ENCODE measurements around the gene ARID1A. TPM values are rescaled to one million over a fixed set of nuclear protein-coding genes. Genes with fewer than 3 reads are reported as not detected.

ARID1A gene
- total and polyA plus RNA-seq, 9 of the 15 experiments (the other 6 are each of a cell fraction or from before 2014, with no cell fraction given) = 8.3 to 88.3 (median 22.5) TPM

DNA sequence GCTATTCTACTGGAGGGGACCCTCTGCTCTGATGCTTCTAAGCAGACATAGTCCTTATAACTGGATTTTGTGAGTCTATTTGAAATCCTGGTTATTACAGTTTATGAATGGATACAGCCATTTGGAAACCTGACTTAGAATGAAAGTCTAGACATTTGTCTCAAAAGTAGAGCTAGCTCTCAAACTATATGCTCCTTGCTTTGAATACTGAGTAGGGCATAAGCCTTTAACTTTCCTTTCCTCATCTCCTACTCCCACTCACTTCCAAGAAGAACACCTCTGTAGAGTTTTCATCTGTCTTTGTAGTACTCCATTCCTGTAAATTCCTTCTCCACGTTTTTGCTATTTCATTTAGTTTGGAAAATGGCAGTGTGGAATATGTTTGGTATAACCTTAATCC, 9.0 kb upstream of the ARID1A start (continued):
- TF ChIP-seq, protein P1, sequence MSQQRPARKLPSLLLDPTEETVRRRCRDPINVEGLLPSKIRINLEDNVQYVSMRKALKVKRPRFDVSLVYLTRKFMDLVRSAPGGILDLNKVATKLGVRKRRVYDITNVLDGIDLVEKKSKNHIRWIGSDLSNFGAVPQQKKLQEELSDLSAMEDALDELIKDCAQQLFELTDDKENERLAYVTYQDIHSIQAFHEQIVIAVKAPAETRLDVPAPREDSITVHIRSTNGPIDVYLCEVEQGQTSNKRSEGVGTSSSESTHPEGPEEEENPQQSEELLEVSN (IDR thresholded peaks at IDR 0.05; ENCODE audit: borderline replicate concordance in 1 of 2, extremely low read depth in 1 of 2, insufficient read depth in 1 of 2, insufficient read length in 1 of 2, low read depth in 1 of 2, low read length in 1 of 2, poor library complexity in 1 of 2, severe bottlenecking in 1 of 2) = no peak
- TF ChIP-seq ERF (CRISPR knock-in tag; IDR thresholded peaks at IDR 0.05) = no peak
- 0 out of 2 replicates have a peak, but pooled peaks have one; percentile 33 for TF ChIP-seq ILK (tag; IDR thresholded peaks at IDR 0.05; ENCODE audit: borderline replicate concordance, low read depth)
- TF ChIP-seq, protein P2, sequence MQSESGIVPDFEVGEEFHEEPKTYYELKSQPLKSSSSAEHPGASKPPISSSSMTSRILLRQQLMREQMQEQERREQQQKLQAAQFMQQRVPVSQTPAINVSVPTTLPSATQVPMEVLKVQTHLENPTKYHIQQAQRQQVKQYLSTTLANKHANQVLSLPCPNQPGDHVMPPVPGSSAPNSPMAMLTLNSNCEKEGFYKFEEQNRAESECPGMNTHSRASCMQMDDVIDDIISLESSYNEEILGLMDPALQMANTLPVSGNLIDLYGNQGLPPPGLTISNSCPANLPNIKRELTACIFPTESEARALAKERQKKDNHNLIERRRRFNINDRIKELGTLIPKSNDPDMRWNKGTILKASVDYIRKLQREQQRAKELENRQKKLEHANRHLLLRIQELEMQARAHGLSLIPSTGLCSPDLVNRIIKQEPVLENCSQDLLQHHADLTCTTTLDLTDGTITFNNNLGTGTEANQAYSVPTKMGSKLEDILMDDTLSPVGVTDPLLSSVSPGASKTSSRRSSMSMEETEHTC (IDR thresholded peaks at IDR 0.05) = no peak
- no peak for TF ChIP-seq ZNF444 (CRISPR knock-in tag; IDR thresholded peaks at IDR 0.05)
- TF ChIP-seq, protein P3, sequence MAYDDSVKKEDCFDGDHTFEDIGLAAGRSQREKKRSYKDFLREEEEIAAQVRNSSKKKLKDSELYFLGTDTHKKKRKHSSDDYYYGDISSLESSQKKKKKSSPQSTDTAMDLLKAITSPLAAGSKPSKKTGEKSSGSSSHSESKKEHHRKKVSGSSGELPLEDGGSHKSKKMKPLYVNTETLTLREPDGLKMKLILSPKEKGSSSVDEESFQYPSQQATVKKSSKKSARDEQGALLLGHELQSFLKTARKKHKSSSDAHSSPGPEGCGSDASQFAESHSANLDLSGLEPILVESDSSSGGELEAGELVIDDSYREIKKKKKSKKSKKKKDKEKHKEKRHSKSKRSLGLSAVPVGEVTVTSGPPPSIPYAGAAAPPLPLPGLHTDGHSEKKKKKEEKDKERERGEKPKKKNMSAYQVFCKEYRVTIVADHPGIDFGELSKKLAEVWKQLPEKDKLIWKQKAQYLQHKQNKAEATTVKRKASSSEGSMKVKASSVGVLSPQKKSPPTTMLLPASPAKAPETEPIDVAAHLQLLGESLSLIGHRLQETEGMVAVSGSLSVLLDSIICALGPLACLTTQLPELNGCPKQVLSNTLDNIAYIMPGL (CRISPR knock-in tag; IDR thresholded peaks at IDR 0.05) = no peak
- TF ChIP-seq RAD21 (CRISPR knock-in tag; conservative IDR thresholded peaks at IDR 0.05 in 1 of 2, IDR thresholded peaks at IDR 0.05 in 1 of 2) = peak in 1 of 2 experiments; percentile 25; a peak in 2 of 4 replicates
- TF ChIP-seq HDGF (IDR thresholded peaks at IDR 0.05) = no peak
- TF ChIP-seq ZNF384 (IDR thresholded peaks at IDR 0.05; ENCODE audit: low read depth, low read length) = no peak
- peak; percentile 63 for TF ChIP-seq ZEB2 (IDR thresholded peaks at IDR 0.05)
- TF ChIP-seq, protein P4, sequence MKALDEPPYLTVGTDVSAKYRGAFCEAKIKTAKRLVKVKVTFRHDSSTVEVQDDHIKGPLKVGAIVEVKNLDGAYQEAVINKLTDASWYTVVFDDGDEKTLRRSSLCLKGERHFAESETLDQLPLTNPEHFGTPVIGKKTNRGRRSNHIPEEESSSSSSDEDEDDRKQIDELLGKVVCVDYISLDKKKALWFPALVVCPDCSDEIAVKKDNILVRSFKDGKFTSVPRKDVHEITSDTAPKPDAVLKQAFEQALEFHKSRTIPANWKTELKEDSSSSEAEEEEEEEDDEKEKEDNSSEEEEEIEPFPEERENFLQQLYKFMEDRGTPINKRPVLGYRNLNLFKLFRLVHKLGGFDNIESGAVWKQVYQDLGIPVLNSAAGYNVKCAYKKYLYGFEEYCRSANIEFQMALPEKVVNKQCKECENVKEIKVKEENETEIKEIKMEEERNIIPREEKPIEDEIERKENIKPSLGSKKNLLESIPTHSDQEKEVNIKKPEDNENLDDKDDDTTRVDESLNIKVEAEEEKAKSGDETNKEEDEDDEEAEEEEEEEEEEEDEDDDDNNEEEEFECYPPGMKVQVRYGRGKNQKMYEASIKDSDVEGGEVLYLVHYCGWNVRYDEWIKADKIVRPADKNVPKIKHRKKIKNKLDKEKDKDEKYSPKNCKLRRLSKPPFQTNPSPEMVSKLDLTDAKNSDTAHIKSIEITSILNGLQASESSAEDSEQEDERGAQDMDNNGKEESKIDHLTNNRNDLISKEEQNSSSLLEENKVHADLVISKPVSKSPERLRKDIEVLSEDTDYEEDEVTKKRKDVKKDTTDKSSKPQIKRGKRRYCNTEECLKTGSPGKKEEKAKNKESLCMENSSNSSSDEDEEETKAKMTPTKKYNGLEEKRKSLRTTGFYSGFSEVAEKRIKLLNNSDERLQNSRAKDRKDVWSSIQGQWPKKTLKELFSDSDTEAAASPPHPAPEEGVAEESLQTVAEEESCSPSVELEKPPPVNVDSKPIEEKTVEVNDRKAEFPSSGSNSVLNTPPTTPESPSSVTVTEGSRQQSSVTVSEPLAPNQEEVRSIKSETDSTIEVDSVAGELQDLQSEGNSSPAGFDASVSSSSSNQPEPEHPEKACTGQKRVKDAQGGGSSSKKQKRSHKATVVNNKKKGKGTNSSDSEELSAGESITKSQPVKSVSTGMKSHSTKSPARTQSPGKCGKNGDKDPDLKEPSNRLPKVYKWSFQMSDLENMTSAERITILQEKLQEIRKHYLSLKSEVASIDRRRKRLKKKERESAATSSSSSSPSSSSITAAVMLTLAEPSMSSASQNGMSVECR (CRISPR knock-in tag; IDR thresholded peaks at IDR 0.05) = no peak
- no peak for TF ChIP-seq HSF4 (CRISPR knock-in tag; IDR thresholded peaks at IDR 0.05; ENCODE audit: borderline replicate concordance)
- no peak for TF ChIP-seq ZBED1 (IDR thresholded peaks at IDR 0.05)
- no peak for TF ChIP-seq ZBTB17 (CRISPR knock-in tag; IDR thresholded peaks at IDR 0.05)
- TF ChIP-seq FOS (IDR thresholded peaks at IDR 0.05; ENCODE audit: extremely low read depth, insufficient read length) = no peak
- peak; percentile 61 for TF ChIP-seq DPF2 (IDR thresholded peaks at IDR 0.05)
- no peak for TF ChIP-seq CREM (IDR thresholded peaks at IDR 0.05; ENCODE audit: low read depth)
- peak; percentile 63; the same call in 1 of the 2 replicates for TF ChIP-seq EP300 (IDR thresholded peaks at IDR 0.05; ENCODE audit: low read length)
- TF ChIP-seq, protein P5, sequence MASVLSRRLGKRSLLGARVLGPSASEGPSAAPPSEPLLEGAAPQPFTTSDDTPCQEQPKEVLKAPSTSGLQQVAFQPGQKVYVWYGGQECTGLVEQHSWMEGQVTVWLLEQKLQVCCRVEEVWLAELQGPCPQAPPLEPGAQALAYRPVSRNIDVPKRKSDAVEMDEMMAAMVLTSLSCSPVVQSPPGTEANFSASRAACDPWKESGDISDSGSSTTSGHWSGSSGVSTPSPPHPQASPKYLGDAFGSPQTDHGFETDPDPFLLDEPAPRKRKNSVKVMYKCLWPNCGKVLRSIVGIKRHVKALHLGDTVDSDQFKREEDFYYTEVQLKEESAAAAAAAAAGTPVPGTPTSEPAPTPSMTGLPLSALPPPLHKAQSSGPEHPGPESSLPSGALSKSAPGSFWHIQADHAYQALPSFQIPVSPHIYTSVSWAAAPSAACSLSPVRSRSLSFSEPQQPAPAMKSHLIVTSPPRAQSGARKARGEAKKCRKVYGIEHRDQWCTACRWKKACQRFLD (CRISPR knock-in tag; IDR thresholded peaks at IDR 0.05) = no peak

Data from K562 (cell line).